Measurements from ENCODE around the gene TPRG1L.
A peak's percentile ranks its signal among the peaks of the same experiment; 100 is the strongest.

TPRG1L gene

DNA sequence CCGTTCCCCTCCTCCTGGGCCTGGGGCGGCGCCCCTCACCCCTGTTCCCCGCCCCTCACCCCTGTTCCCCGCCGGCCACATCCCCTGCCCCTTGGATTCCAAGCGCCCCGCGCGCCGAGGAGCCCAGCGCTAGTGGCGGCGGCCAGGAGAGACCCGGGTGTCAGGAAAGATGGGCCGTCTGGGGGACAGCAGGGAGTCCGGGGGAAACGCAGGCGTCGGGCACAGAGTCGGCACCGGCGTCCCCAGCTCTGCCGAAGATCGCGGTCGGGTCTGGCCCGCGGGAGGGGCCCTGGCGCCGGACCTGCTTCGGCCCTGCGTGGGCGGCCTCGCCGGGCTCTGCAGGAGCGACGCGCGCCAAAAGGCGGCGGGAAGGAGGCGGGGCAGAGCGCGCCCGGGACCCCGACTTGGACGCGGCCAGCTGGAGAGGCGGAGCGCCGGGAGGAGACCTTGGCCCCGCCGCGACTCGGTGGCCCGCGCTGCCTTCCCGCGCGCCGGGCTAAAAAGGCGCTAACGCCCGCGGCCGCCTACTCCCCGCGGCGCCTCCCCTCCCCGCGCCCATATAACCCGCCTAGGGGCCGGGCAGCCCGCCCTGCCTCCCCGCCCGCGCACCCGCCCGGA is 27.2 kb downstream of the TPRG1L start, which contains the start of gene TP73 (continued):
- TF ChIP-seq ZNF555 (tag by site-specific recombination; conservative IDR thresholded peaks at IDR 0.05): no peak
- TF ChIP-seq ZNF398 (tag by site-specific recombination; IDR thresholded peaks at IDR 0.05): no peak
- TF ChIP-seq, protein P1, sequence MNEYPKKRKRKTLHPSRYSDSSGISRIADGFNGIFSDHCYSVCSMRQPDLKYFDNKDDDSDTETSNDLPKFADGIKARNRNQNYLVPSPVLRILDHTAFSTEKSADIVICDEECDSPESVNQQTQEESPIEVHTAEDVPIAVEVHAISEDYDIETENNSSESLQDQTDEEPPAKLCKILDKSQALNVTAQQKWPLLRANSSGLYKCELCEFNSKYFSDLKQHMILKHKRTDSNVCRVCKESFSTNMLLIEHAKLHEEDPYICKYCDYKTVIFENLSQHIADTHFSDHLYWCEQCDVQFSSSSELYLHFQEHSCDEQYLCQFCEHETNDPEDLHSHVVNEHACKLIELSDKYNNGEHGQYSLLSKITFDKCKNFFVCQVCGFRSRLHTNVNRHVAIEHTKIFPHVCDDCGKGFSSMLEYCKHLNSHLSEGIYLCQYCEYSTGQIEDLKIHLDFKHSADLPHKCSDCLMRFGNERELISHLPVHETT (tag by site-specific recombination; IDR thresholded peaks at IDR 0.05): no peak
- TF ChIP-seq ZNF521 (tag by site-specific recombination; IDR thresholded peaks at IDR 0.05): no peak
- no peak for TF ChIP-seq SETDB1 (IDR thresholded peaks at IDR 0.05; ENCODE audit: insufficient read length, low read length)
- 0 out of 2 replicates have a peak, but pooled peaks have one; percentile 23 for TF ChIP-seq ZNF37A (tag by site-specific recombination; IDR thresholded peaks at IDR 0.05)
- no peak for TF ChIP-seq SCRT2 (tag by site-specific recombination; IDR thresholded peaks at IDR 0.05)
- TF ChIP-seq ZSCAN16 (tag by site-specific recombination; IDR thresholded peaks at IDR 0.05): no peak
- TF ChIP-seq ZNF221 (tag by site-specific recombination; IDR thresholded peaks at IDR 0.05; ENCODE audit: borderline replicate concordance): no peak
- TF ChIP-seq ZBTB10 (tag by site-specific recombination; IDR thresholded peaks at IDR 0.05): no peak
- TF ChIP-seq AEBP2 (tag by site-specific recombination; IDR thresholded peaks at IDR 0.05; ENCODE audit: borderline replicate concordance): no peak
- TF ChIP-seq IKZF3 (tag by site-specific recombination; IDR thresholded peaks at IDR 0.05): peak; percentile 27; the same call in 1 of the 2 replicates
- TF ChIP-seq ZBTB8A (tag by site-specific recombination; IDR thresholded peaks at IDR 0.05): peak; percentile 96
- TF ChIP-seq ZNF394 (tag by site-specific recombination; IDR thresholded peaks at IDR 0.05; ENCODE audit: borderline replicate concordance): no peak
- no peak for TF ChIP-seq ZNF645 (tag by site-specific recombination; IDR thresholded peaks at IDR 0.05)
- TF ChIP-seq ZNF146 (tag by site-specific recombination; IDR thresholded peaks at IDR 0.05): no peak
- TF ChIP-seq ZNF19 (tag by site-specific recombination; IDR thresholded peaks at IDR 0.05; ENCODE audit: low read depth): no peak
- TF ChIP-seq, protein P2, sequence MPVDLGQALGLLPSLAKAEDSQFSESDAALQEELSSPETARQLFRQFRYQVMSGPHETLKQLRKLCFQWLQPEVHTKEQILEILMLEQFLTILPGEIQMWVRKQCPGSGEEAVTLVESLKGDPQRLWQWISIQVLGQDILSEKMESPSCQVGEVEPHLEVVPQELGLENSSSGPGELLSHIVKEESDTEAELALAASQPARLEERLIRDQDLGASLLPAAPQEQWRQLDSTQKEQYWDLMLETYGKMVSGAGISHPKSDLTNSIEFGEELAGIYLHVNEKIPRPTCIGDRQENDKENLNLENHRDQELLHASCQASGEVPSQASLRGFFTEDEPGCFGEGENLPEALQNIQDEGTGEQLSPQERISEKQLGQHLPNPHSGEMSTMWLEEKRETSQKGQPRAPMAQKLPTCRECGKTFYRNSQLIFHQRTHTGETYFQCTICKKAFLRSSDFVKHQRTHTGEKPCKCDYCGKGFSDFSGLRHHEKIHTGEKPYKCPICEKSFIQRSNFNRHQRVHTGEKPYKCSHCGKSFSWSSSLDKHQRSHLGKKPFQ (tag by site-specific recombination; IDR thresholded peaks at IDR 0.05): no peak
- no peak for TF ChIP-seq ZNF184 (tag by site-specific recombination; IDR thresholded peaks at IDR 0.05)
- no peak for TF ChIP-seq ZNF596 (tag by site-specific recombination; IDR thresholded peaks at IDR 0.05)
- no peak; the same call in 1 of the 2 replicates for TF ChIP-seq HOXA7 (CRISPR knock-in tag; IDR thresholded peaks at IDR 0.05; ENCODE audit: borderline replicate concordance)
- peak; percentile 46; the same call in 1 of the 2 replicates for TF ChIP-seq ZSCAN30 (tag by site-specific recombination; IDR thresholded peaks at IDR 0.05)
- TF ChIP-seq ZNF626 (tag by site-specific recombination; IDR thresholded peaks at IDR 0.05): no peak
- TF ChIP-seq TRIM28 (IDR thresholded peaks at IDR 0.05; ENCODE audit: borderline replicate concordance, low read length): no peak
- no peak for TF ChIP-seq ZNF510 (tag by site-specific recombination; IDR thresholded peaks at IDR 0.05; ENCODE audit: insufficient replicate concordance)
- TF ChIP-seq YY1 (tag by site-specific recombination; IDR thresholded peaks at IDR 0.05): no peak
- TF ChIP-seq ZNF211 (tag by site-specific recombination; IDR thresholded peaks at IDR 0.05; ENCODE audit: low read depth): no peak
- TF ChIP-seq ZNF391 (tag by site-specific recombination; IDR thresholded peaks at IDR 0.05; ENCODE audit: borderline replicate concordance, low read depth): no peak
- TF ChIP-seq ZNF138 (tag by site-specific recombination; IDR thresholded peaks at IDR 0.05; ENCODE audit: borderline replicate concordance): no peak
- TF ChIP-seq ZNF664 (tag by site-specific recombination; IDR thresholded peaks at IDR 0.05): no peak
- TF ChIP-seq HOXC10 (CRISPR knock-in tag; IDR thresholded peaks at IDR 0.05): peak; percentile 98
